LNCaP clone FGC (cell line): Measurements from ENCODE around the gene WNT3A.
A peak's percentile ranks its signal among the peaks of the same experiment; 100 is the strongest.

Experiments used
- DNase-seq: peaks from one replicate; pipeline ENCODE4 v3.0.0-alpha.2; 2011; ENCODE audit warnings: low read depth
- H3K4me3 ChIP-seq: 2 replicates; pipeline ENCODE4 v1.5.1; 2011; ENCODE audit warnings: mild to moderate bottlenecking, low read depth, low read length, control low read depth
- TF ChIP-seq, protein P1 (sequence below): IDR thresholded peaks from 2 replicates; pipeline ENCODE4 v1.5.1; 2012; ENCODE audit warnings: mild to moderate bottlenecking; ENCODE audit not compliant: control insufficient read depth, insufficient read depth; ENCODE audit errors: extremely low read depth

Gene WNT3A

DNA sequence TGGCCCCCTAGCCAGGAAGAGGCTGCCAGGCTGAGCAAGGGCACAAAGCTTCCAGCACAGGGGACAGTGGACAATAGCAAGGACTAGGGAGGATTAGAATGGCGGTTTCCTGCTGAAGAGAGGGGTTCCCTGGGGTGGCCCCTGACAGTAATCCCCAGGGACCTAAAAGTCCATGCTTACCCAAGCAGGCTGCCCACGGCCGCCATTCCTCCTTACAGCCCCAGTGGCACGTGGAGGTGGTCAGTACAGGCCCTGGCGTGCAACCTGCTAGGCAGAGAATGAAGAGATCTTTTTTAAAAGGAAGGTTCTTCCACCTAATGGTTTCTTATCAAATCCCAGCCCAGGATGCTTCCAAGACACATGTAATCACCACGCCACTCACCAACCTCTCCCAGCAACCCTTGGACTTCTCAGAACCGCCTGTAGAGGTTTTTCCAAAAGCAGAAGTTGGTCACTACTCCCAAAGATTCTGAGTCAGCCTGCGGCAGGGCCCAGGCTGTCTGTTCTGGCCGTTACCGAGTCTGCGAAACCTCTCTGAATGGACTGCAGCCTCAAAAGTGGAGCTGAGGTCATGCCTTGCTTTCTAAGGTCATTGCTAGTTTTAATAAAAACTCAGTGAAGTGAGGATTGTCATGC is 101.4 kb downstream of the WNT3A start:
- TF ChIP-seq, protein P1, sequence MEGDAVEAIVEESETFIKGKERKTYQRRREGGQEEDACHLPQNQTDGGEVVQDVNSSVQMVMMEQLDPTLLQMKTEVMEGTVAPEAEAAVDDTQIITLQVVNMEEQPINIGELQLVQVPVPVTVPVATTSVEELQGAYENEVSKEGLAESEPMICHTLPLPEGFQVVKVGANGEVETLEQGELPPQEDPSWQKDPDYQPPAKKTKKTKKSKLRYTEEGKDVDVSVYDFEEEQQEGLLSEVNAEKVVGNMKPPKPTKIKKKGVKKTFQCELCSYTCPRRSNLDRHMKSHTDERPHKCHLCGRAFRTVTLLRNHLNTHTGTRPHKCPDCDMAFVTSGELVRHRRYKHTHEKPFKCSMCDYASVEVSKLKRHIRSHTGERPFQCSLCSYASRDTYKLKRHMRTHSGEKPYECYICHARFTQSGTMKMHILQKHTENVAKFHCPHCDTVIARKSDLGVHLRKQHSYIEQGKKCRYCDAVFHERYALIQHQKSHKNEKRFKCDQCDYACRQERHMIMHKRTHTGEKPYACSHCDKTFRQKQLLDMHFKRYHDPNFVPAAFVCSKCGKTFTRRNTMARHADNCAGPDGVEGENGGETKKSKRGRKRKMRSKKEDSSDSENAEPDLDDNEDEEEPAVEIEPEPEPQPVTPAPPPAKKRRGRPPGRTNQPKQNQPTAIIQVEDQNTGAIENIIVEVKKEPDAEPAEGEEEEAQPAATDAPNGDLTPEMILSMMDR: no peak
- DNase-seq: no peak
- peak overlapping the region; percentile 99 for H3K4me3 ChIP-seq

GRCh38 chr1:228108742-228109072 is 101.9 kb downstream of the WNT3A start:
- TF ChIP-seq, protein P1: no peak
- no peak for DNase-seq
- H3K4me3 ChIP-seq: peak overlapping the region; percentile 99

DNA sequence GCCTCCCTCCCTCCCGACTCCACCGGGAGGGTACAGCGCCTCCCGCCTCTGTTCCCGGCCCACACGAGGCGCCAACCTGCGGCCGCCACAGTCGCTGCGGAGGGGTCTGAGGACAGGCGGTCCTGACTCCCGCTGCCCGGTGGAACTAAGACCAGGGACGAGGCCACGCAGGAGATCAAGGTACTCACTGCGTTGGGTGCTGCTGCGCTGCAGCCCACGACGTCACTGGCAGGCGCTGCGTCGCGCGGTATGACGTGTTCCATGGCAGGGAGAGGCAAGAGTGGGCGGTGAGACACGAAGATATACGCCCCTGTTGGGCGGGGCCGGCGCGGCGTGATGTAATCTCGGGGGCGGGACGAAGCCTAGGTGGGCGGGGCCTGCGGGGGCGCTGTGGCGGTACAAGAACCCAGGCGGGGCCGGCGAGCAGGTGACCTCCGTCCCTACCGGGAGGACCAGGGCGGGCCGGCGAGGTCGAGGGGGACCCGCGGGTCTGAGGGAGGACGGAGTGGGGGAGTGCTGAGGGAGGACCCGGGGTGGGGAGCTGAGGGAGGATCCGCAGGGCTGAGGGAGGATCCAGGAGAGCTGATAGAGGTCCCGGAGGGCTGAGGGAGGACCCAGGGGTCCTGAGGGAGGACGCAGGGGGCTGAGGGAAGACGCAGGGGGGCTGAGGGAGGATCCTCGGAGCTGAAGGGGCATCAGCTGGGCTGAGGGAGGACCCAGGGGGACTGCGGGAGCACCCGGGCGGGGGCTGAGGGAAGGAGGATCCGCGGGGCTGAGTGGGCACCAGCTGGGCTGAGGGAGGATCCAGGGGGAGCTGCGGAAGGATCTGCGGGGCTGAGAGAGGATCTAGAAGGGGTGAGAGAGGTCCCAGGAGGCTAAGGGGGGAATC is 102.5 kb downstream of the WNT3A start, which contains the start of gene MRPL55:
MRPL55 (minus strand) TSS at position 227 of the 889 bp plus-strand sequence. CDS start 1,039 bp downstream, outside the sequence.
- H3K4me3 ChIP-seq: peak within 1 kb of the TSS; percentile 99
- DNase-seq: peak; percentile 89
- TF ChIP-seq, protein P1: no peak

GRCh38 chr1:228109962-228110488 is 103.2 kb downstream of the WNT3A start:
- H3K4me3 ChIP-seq: peak overlapping the region; percentile 99
- TF ChIP-seq, protein P1: no peak
- no peak for DNase-seq

DNA sequence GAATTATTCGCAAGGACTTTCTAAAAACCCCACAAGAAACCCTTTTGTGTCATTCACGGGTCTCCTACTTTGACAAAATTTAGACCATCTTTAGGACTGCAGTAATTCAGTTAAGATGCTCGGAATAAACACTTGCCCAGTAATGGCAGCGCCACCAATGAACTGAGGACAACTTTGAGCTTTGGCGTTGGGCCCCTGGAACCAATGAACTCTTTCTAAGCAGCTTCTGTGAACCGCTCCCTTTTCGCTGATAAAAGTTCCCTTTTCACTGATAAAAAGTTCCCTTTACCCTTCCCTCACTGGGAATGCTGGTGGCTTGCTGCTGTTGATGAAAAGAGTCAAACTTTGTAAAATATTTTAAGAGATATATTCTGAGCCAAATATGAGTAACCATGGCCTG is 103.8 kb downstream of the WNT3A start:
- DNase-seq: no peak
- no peak overlapping the region for H3K4me3 ChIP-seq
- TF ChIP-seq, protein P1: no peak
